Activated CD8-positive, alpha-beta T cell treated with anti-CD3 and anti-CD28 coated beads, Interleukin-2, amount 10 ng/mL, durations not matched to agents 7 days and 5 days (primary cell): ENCODE results near the gene HOXD13. TPM values are rescaled to one million over a fixed set of nuclear protein-coding genes. Genes with fewer than 3 reads are reported as not detected.
A peak's percentile ranks its signal among the peaks of the same experiment; 100 is the strongest.

Source experiments
- ATAC-seq: fragments of 150-1000 bp; cut with Tn5 transposase; one replicate; pipeline ENCODE4 v1.10.0; 2021; ENCODE audit warnings: moderate library complexity
- CTCF ChIA-PET: fragments of 350-600 bp; sonication (Branson Sonifier 250); formaldehyde crosslinking; loops from one replicate; lab custom pipeline; 2021; ENCODE audit warnings: antibody characterized with exemption; lab: Charles Lee
- POLR2A ChIA-PET: fragments of 350-600 bp; sonication (Branson Sonifier 250); formaldehyde crosslinking; loops from one replicate; lab custom pipeline; 2021; ENCODE audit warnings: antibody characterized with exemption; lab: Charles Lee
- DNase-seq: peaks from one replicate; pipeline ENCODE4 v3.0.0-alpha.2; 2020
- H3K27ac Mint-ChIP-seq: one replicate; pipeline ENCODE4 v1.8.0; 2021; ENCODE audit warnings: mild to moderate bottlenecking, mixed read lengths
- H3K27me3 Mint-ChIP-seq: one replicate; pipeline ENCODE4 v1.8.0; 2021; ENCODE audit warnings: low read depth, mixed read lengths
- H3K36me3 Mint-ChIP-seq: one replicate; pipeline ENCODE4 v1.8.0; 2021; ENCODE audit warnings: low read depth, mixed read lengths
- H3K4me1 Mint-ChIP-seq: one replicate; pipeline ENCODE4 v1.8.0; 2021; ENCODE audit warnings: low read depth, mixed read lengths
- H3K4me3 Mint-ChIP-seq: one replicate; pipeline ENCODE4 v1.8.0; 2021; ENCODE audit warnings: mild to moderate bottlenecking, mixed read lengths
- H3K9me3 Mint-ChIP-seq: one replicate; pipeline ENCODE4 v1.8.0; 2022; ENCODE audit warnings: mixed read lengths; ENCODE audit not compliant: insufficient read depth
- total RNA-seq, 2 experiments: library from RNA; stranded (reverse); gene quantifications; one replicate each; pipeline ENCODE4 v1.2.3, GENCODE V29; 2021

Gene HOXD13
- total RNA-seq, 2 experiments from 2014 or later, result not detected

DNA sequence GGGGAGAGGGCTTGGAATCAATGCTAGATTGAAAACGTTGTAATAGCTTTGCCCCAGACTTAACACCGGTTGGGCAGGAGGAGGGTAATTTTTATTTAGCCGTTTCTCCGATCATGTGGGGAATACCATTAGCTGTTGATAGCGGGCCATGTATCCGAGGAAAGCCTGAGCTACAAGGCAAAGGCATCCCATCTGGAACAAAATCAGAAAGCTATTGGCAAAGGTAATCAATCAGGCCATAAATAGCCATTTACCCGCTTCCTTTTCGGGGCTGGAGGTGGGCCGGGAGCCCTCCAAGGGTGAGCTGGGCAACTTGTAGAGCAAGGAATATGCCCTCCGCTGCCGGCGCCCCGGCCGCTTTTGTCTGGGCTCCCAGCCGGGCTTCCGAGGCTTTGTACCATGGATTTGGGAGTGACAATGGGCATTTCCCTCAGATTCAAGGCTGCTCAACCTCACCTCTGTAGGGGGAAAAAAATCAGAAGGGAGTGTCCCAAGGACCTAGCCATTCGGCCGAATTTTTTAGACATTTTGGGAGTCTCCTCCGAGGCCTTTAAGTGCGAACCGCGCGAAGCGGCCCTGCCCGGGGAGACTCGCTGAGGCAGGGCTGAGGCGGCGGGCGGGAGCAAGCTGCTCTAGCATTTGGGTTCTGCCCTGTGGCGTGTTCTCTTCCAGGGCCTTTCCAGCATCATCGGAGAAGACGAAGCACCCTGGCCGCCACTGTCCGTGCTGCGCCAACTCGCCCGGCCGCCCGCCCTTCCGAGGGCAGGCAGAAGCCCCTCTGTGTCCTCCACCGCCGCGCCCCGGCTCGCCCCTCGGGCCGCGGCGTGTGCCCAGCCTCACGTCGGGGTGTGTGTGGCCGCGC is 28.9 kb downstream of the HOXD13 start:
- POLR2A ChIA-PET, result no interaction called here
- Mint-ChIP-seq H3K9me3 (peaks cover 6% of the 10 kb centered on the region), H3K27ac (no peak overlapping the region), H3K27me3 (peaks cover 83% of the 10 kb centered on the region), H3K4me1 (no peaks in the 10 kb centered on the region), H3K4me3 (no peak overlapping the region), H3K36me3 (peaks cover 8% of the 10 kb centered on the region)
- ATAC-seq (no peak), DNase-seq (no peak)
- CTCF ChIA-PET, result interaction anchor here (1.1 to 2.3 kb wide), 6 partner anchors 10 to 531 kb away, joined by 3 to 6 read pairs (median 4); no protein-coding TSS in a partner anchor

DNA sequence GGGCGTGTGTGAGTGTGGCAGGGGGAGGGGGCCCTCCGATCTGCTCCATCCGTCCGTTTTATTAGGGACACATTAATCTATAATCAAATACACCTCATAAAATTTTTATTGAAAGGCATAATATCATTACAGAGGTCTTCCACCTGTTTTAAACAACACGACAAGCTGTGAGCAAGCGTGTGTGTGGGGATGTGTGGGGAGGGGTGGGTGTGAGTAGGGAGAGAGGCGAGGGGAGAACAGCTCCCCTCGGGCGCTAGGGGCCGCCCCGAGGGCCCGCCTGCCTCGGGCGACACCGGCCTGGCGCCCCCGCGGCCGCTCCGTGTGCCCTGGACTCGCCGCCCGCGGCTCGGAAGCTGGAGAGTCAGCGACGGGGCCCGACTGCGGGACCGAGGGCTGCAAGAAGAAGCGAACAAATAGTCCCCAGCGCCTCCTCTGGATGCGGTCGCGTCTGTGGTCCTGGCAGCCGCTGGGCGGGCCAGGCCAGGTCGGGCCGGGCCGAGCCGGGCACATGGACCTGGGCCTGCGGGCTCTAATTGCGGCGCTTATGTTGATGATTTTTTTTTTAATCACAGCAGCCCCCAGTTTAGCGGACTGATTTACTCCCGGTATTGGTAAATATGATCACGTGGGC is 29.6 kb downstream of the HOXD13 start:
- peak overlapping the region; percentile 43 for H3K4me3 Mint-ChIP-seq
- peaks cover 2% of the 10 kb centered on the region for H3K9me3 Mint-ChIP-seq
- CTCF ChIA-PET, result interaction anchor here (1.6 to 2.3 kb wide), 3 partner anchors 10 to 40 kb away, joined by 3 to 6 read pairs (median 5); no protein-coding TSS in a partner anchor

GRCh38 chr2:176122683-176123410 is 30.3 kb downstream of the HOXD13 start, which contains the start of gene HOXD9:
TSS of gene HOXD9 (plus strand) at chr2:176122719. CDS start at chr2:176122769, 50 bp downstream.
- ChIA-PET CTCF (interaction anchor here (1.6 kb wide), 1 partner anchor 9 kb away, joined by 3 read pairs; no protein-coding TSS in a partner anchor), POLR2A (no interaction called here)
- Mint-ChIP-seq H3K27me3 (peaks cover 82% of the 10 kb centered on the region), H3K9me3 (no peaks in the 10 kb centered on the region), H3K4me3 (peak within 1 kb of the TSS; percentile 43), H3K4me1 (peaks cover 2% of the 10 kb centered on the region), H3K27ac (no peak within 1 kb of the TSS), H3K36me3 (peaks cover 6% of the 10 kb centered on the region)
- no peak for DNase-seq
- no peak for ATAC-seq

More for the DNA sequence above, 29.6 kb downstream of the HOXD13 start:
- H3K36me3 Mint-ChIP-seq, result peaks cover 6% of the 10 kb centered on the region
- no peak for DNase-seq
- ATAC-seq, result no peak
- peaks cover 82% of the 10 kb centered on the region for H3K27me3 Mint-ChIP-seq
- H3K27ac Mint-ChIP-seq, result no peak overlapping the region
- H3K4me1 Mint-ChIP-seq, result peaks cover 2% of the 10 kb centered on the region
- POLR2A ChIA-PET, result no interaction called here

DNA sequence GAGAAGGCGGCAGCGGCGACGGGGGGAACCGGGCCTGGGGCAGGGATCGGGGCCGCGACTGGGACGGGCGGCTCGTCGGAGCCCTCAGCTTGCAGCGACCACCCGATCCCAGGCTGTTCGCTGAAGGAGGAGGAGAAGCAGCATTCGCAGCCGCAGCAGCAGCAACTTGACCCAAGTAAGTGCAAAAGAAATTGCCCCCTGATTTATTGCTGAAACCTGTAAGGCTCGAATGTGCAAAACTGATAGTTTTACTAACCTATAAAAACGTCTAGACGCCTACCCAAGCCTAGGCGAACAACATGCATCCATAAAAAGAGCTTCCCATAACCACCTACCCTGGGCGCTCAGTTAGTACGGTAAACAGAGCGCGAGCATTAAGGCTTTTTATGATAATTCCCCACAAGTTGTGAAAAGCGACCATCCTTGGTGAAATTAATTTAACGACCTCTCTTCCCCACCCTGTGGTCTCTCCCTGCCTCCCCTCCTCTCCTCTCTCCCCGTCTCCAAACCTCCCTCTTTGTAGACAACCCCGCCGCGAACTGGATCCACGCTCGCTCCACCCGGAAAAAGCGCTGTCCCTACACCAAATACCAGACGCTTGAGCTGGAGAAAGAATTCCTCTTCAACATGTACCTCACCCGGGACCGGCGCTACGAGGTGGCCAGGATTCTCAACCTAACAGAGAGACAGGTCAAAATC is 31.0 kb downstream of the HOXD13 start:
- CTCF ChIA-PET, result no interaction called here

DNA sequence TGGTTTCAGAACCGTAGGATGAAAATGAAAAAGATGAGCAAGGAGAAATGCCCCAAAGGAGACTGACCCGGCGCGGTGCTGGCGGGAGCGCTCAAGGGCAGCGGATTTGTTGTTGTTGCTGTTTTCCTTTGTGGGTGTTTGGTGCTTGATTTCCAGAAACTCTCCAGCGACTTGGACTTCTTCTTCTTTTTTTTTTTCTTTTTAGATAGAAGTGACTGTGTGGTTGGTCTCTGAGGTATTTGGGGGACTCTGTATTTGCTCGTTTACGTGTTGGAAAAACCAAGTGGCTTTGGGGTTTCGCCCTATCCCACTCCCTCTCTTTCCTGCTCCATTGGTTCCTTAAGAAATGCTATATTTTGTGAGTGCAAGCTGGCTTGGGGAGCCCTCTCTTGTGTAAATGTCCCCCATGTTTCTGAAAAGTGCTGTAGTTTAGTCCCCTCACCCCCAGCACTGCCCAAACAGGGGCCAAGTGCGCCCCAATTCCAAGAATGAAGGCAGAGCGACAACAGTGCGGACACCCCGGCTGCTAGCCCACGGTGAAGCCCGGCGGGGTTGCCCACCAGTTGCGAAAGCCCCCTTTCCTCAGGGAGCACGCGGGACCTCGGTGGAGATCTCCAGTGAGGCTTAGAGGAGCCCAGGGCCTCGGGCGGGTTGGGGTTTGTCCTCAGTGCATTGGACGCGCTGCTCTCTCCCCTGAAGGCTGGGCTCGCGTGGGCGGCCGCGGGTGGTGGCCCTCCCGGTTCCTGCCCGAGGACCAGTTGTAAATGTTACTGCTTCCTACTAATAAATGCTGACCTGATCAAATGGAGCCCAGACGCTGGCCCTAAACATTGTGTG is 31.8 kb downstream of the HOXD13 start:
- ChIA-PET POLR2A (no interaction called here), CTCF (no interaction called here)
- Mint-ChIP-seq H3K4me3 (peak overlapping the region; percentile 42), H3K9me3 (no peaks in the 10 kb centered on the region), H3K4me1 (peaks cover 7% of the 10 kb centered on the region), H3K27me3 (peaks cover 84% of the 10 kb centered on the region), H3K27ac (peak overlapping the region; percentile 71), H3K36me3 (peaks cover 5% of the 10 kb centered on the region)
- no peak for ATAC-seq
- no peak for DNase-seq

More for the DNA sequence above, 31.0 kb downstream of the HOXD13 start:
- H3K4me1 Mint-ChIP-seq, result peaks cover 4% of the 10 kb centered on the region
- POLR2A ChIA-PET, result no interaction called here
- peak overlapping the region; percentile 42 for H3K4me3 Mint-ChIP-seq
- DNase-seq (no peak), ATAC-seq (no peak)
- H3K27ac Mint-ChIP-seq, result peak overlapping the region; percentile 60
- H3K9me3 Mint-ChIP-seq, result no peaks in the 10 kb centered on the region
- H3K36me3 Mint-ChIP-seq, result peaks cover 5% of the 10 kb centered on the region
- H3K27me3 Mint-ChIP-seq, result peaks cover 82% of the 10 kb centered on the region

GRCh38 chr2:176124947-176125771 is 32.6 kb downstream of the HOXD13 start:
- peak overlapping the region; percentile 6 for H3K4me3 Mint-ChIP-seq
- no peak overlapping the region for H3K27ac Mint-ChIP-seq
- H3K36me3 Mint-ChIP-seq, result peaks cover 5% of the 10 kb centered on the region
- H3K4me1 Mint-ChIP-seq, result peaks cover 7% of the 10 kb centered on the region
- no peaks in the 10 kb centered on the region for H3K9me3 Mint-ChIP-seq
- peaks cover 76% of the 10 kb centered on the region for H3K27me3 Mint-ChIP-seq
- ATAC-seq, result no peak
- ChIA-PET POLR2A (no interaction called here), CTCF (interaction anchor here (1.2 to 4.6 kb wide), 8 partner anchors 15 to 1023 kb away, joined by 3 to 50 read pairs (median 24); no protein-coding TSS in a partner anchor)
- DNase-seq, result no peak

- Mint-ChIP-seq H3K27me3 (peaks cover 72% of the 10 kb centered on the region), H3K27ac (no peak overlapping the region), H3K36me3 (peaks cover 5% of the 10 kb centered on the region), H3K4me3 (no peak overlapping the region), H3K9me3 (no peaks in the 10 kb centered on the region), H3K4me1 (peaks cover 9% of the 10 kb centered on the region)
- ChIA-PET POLR2A (no interaction called here), CTCF (interaction anchor here (1.2 to 4.6 kb wide), 9 partner anchors 14 to 1023 kb away, joined by 3 to 50 read pairs (median 22); no protein-coding TSS in a partner anchor)
- ATAC-seq (no peak), DNase-seq (no peak)
Observed at GRCh38 chr2:176125772-176126054, 33.2 kb downstream of the HOXD13 start.

- peaks cover 73% of the 10 kb centered on the region for H3K27me3 Mint-ChIP-seq
Observed at GRCh38 chr2:176126929-176127773, 34.6 kb downstream of the HOXD13 start.

GRCh38 chr2:176127774-176128072 is 35.2 kb downstream of the HOXD13 start:
- Mint-ChIP-seq H3K27me3 (peaks cover 74% of the 10 kb centered on the region), H3K9me3 (no peaks in the 10 kb centered on the region), H3K4me3 (no peak overlapping the region), H3K4me1 (peaks cover 18% of the 10 kb centered on the region), H3K36me3 (peaks cover 6% of the 10 kb centered on the region), H3K27ac (peak overlapping the region; percentile 44)
- POLR2A ChIA-PET, result interaction anchor here (1.7 kb wide), 1 partner anchor 327 kb away, joined by 6 read pairs; no protein-coding TSS in a partner anchor
- no peak for DNase-seq
- CTCF ChIA-PET, result interaction anchor here (0.7 to 4.6 kb wide), 21 partner anchors 12 to 1036 kb away, joined by 3 to 50 read pairs (median 7); no protein-coding TSS in a partner anchor
- no peak for ATAC-seq

More at GRCh38 chr2:176126929-176127773, 34.6 kb downstream of the HOXD13 start:
- DNase-seq (peak; percentile 75), ATAC-seq (no peak)
- H3K9me3 Mint-ChIP-seq, result no peaks in the 10 kb centered on the region
- H3K27ac Mint-ChIP-seq, result no peak overlapping the region
- peaks cover 16% of the 10 kb centered on the region for H3K4me1 Mint-ChIP-seq
- no peak overlapping the region for H3K4me3 Mint-ChIP-seq
- ChIA-PET POLR2A (interaction anchor here (1.7 kb wide), 1 partner anchor 328 kb away, joined by 6 read pairs; no protein-coding TSS in a partner anchor), CTCF (interaction anchor here (0.6 to 4.6 kb wide), 37 partner anchors 13 to 1037 kb away, joined by 3 to 50 read pairs (median 5); no protein-coding TSS in a partner anchor)
- H3K36me3 Mint-ChIP-seq, result peaks cover 6% of the 10 kb centered on the region
